ENCODE results near the gene TBCA.

TBCA gene

DNA sequence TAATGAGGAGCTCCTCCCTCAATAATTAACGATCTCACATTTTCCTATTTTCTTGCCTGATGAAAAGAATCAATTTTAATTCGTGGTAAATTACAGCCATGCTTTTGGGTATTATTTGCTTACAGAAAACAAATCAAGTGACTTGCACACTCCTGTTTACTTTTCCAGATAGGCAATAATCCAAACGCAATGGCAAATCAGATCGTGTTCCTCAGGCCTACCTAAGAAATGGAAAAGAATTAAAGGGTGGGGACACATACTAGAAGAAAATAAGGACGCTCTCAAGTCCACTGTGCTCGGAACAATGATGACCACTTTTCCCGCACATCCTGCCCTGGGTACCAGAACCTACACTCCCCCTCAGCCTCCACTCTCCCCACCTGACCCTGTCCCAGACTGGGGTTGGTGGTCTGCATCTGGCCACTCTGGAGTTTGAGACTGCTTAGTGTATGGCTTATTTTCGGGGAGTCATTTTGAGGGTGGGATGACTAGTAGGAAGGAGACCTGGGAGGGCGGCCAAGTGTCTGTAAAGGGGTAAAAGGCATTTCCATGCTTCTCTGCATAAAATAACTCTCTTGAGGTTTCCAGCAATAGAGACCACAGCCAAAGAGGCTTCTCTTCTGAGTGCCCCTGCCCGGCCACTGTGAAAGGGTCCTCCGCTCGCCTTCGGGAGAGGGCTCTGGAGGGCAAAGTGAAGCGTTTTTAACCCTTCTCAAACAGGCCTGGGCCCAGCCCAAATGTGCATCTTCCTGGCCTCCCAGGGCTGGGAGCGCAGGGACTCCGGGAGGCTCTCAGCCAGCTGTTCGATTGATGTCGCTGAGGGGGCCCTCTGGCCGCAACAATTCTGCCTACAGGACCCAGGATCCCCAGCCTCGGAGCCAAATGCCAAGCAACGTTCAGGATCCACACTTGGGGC is 133.1 kb downstream of the TBCA start:
- H3K4me3 ChIP-seq (ENCODE audit: low read depth, low read length), result no peak overlapping the region
- no peak for TF ChIP-seq CTCF (IDR thresholded peaks at IDR 0.05; ENCODE audit: low read depth, low read length)

- TF ChIP-seq CTCF (IDR thresholded peaks at IDR 0.05; ENCODE audit: low read depth, low read length), result no peak
- H3K4me3 ChIP-seq (ENCODE audit: low read depth, low read length), result no peak overlapping the region
Measured at GRCh38 chr5:77641963-77642737, 134.0 kb downstream of the TBCA start.

DNA sequence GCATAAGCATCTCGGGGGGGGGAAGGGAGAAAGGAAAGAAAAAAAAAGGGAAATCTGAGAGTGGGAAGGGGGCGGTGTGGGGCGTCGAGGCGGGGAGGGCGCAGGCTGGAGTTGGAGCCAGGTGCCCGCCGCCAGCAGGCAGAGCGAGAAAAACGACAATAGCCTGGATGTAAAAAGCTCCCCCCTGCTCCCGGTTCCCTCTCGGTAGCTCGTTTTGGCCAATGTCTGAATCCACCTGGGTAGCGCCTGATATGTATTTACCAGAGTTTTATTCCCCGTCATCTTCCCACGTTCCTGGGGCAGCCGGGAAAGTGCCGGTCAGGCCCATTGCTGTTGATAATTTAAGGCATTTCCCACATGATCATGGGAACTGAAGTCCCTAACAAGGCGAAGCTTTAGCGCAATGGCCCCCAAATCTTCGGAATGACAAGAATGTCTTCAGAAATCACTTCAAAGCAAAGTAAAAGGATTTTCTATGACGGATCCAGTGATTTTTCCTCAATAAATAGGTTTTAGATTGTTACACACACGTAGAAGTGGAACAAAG is 134.7 kb downstream of the TBCA start:
- TF ChIP-seq CTCF (IDR thresholded peaks at IDR 0.05; ENCODE audit: low read depth, low read length), result no peak
- no peak overlapping the region for H3K4me3 ChIP-seq (ENCODE audit: low read depth, low read length)

All from WI38 (cell line).